Effector memory CD8-positive, alpha-beta T cell (primary cell): ENCODE results near the gene ATF7IP2.
"Not testable (repeated sequence)": the region's sequence is repeated elsewhere in the genome, so short reads cannot be mapped to it uniquely, and the experiment has no call there.

ENCODE experiments used
- ATAC-seq: fragments of 150-1000 bp; cut with Tn5 transposase; replicated peaks from 2 replicates; pipeline ENCODE4 v1.10.0; 2021; ENCODE audit warnings: mild to moderate bottlenecking, moderate library complexity
- DNase-seq, 3 experiments: peaks; one replicate each; pipeline ENCODE4 v3.0.0; 2021
- H3K27ac Mint-ChIP-seq, 2 donors: one replicate each; pipeline ENCODE4 v1.8.0; 2022; ENCODE audit warnings: mild to moderate bottlenecking in 2 of 2, mixed read lengths in 2 of 2, moderate library complexity in 2 of 2
- H3K27me3 Mint-ChIP-seq, 2 donors: one replicate each; pipeline ENCODE4 v1.8.0; 2022; ENCODE audit warnings: mixed read lengths in 2 of 2
- H3K36me3 Mint-ChIP-seq: one replicate; pipeline ENCODE4 v1.8.0; 2022; ENCODE audit warnings: mild to moderate bottlenecking, moderate library complexity, mixed read lengths; ENCODE audit not compliant: insufficient read depth
- H3K4me1 Mint-ChIP-seq, 2 donors: one replicate each; pipeline ENCODE4 v1.8.0; 2022; ENCODE audit warnings: low read depth in 2 of 2, mixed read lengths in 2 of 2
- H3K4me3 Mint-ChIP-seq, 2 donors: one replicate each; pipeline ENCODE4 v1.8.0; 2022; ENCODE audit warnings: mild to moderate bottlenecking in 2 of 2, mixed read lengths in 2 of 2, moderate library complexity in 2 of 2
- H3K9me3 Mint-ChIP-seq, 2 donors: one replicate each; pipeline ENCODE4 v1.8.0; 2022; ENCODE audit warnings: mixed read lengths in 2 of 2

ATF7IP2 gene

DNA sequence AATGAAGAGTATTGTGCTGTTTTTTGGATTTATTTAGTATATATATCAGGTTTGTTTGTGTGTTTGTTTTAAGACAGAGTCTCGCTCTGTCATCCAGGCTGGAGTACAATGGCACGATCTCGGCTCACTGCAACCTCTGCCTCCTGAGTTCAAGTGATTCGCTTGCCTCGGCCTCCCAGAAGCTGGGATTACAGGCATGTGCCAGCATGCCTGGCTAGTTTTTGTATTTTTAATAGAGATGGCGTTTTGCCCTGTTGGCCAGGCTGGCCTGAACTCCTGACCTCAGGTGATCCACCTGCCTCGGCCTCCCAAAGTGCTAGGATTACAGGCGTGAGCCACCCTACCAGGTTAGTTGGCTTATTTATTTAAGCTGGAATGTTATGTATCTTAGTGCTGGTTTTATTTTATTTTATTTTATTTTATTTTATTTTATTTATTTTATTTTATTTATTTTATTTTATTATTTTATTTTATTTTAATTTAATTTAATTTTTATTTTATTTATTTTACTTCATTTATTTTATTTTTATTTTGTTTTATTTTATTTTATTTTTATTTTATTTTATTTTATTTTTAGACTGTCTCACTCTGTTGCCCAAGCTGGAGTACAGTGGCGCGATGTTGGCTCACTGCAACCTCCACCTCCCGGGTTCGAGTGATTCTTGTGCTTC, 43.6 kb downstream of the ATF7IP2 start:
- not testable (repeated sequence) for DNase-seq, H3K4me3 Mint-ChIP-seq, H3K27me3 Mint-ChIP-seq, H3K9me3 Mint-ChIP-seq, H3K4me1 Mint-ChIP-seq, ATAC-seq
- peak overlapping the region in 1 of 2 donors; percentile 55 for H3K27ac Mint-ChIP-seq
- peaks cover 35% of the 10 kb centered on the region for H3K36me3 Mint-ChIP-seq

GRCh38 chr16:10441726-10442125, 55.9 kb downstream of the ATF7IP2 start:
- H3K9me3 Mint-ChIP-seq: peaks cover 2 to 8% of the 10 kb centered on the region in 2 donors
- no peak for ATAC-seq
- no peak overlapping the region for H3K4me3 Mint-ChIP-seq
- H3K36me3 Mint-ChIP-seq: peaks cover 38% of the 10 kb centered on the region
- no peak overlapping the region for H3K27ac Mint-ChIP-seq
- no peak for DNase-seq
- no peaks in the 10 kb centered on the region for H3K4me1 Mint-ChIP-seq
- no peaks in the 10 kb centered on the region for H3K27me3 Mint-ChIP-seq

DNA sequence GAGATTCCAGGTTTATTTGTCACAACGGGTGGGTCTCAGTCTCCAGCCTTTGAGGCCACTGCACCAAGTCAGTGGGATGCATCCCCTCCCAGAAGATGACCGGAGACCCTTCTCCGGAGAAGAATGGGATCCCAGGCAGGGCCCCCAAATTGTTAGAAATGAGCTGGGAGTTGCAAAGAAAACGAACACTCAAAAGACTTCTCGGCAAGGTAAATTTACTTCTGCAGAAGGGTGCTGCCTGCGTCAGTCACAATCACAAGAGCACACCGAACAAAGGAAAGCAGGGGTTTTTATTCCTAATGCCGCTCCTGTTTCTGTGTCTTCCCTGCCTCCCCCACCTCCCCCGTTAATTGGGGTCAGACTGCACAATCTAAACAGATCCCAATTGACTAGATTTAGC, 61.4 kb downstream of the ATF7IP2 start:
- Mint-ChIP-seq H3K27me3 (no peaks in the 10 kb centered on the region), H3K4me3 (no peak overlapping the region), H3K4me1 (peaks cover 10 to 14% of the 10 kb centered on the region in 2 donors), H3K36me3 (peaks cover 25% of the 10 kb centered on the region), H3K9me3 (peaks cover 5 to 15% of the 10 kb centered on the region in 2 donors), H3K27ac (no peak overlapping the region)
- DNase-seq: no peak
- ATAC-seq: no peak

GRCh38 chr16:10452208-10453158, 66.6 kb downstream of the ATF7IP2 start:
- H3K36me3 Mint-ChIP-seq: peaks cover 26% of the 10 kb centered on the region
- ATAC-seq, H3K27me3 Mint-ChIP-seq, H3K4me3 Mint-ChIP-seq, H3K9me3 Mint-ChIP-seq, DNase-seq: not testable (repeated sequence)
- H3K27ac Mint-ChIP-seq: peak overlapping the region; percentile 46 to 79
- peaks cover 23 to 24% of the 10 kb centered on the region in 2 donors for H3K4me1 Mint-ChIP-seq

- Mint-ChIP-seq H3K36me3 (peaks cover 25% of the 10 kb centered on the region), H3K27me3 (no peaks in the 10 kb centered on the region), H3K4me1 (peaks cover 23 to 24% of the 10 kb centered on the region in 2 donors), H3K27ac (no peak overlapping the region), H3K4me3 (no peak overlapping the region), H3K9me3 (peaks cover 2 to 7% of the 10 kb centered on the region in 2 donors)
- ATAC-seq: no peak
- no peak for DNase-seq
These were observed 67.3 kb downstream of the ATF7IP2 start for GRCh38 chr16:10453159-10453510.

DNA sequence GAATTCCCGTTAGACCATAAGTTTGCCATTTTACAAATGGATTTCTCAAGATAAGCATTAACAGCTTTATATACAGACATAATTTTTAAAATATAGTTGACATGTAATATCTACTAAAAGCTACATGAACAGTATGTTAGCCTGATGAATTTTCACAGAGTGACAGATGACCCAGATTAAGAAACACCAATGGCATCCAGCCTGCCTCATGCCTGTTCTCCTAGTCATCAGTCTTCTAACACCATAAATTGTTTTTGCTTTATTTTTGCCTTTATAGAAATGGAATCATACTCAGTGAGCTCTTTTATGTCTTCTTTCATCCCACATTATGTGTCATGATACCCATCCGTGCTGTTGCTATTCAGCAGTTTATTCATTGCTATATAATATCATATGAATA, 80.0 kb downstream of the ATF7IP2 start:
- H3K4me3 Mint-ChIP-seq: no peak overlapping the region
- H3K27me3 Mint-ChIP-seq: no peaks in the 10 kb centered on the region
- no peaks in the 10 kb centered on the region for H3K9me3 Mint-ChIP-seq
- no peak for DNase-seq
- H3K4me1 Mint-ChIP-seq: peaks cover 0 to 4% of the 10 kb centered on the region in 2 donors
- ATAC-seq: no peak
- no peak overlapping the region for H3K27ac Mint-ChIP-seq
- peaks cover 10% of the 10 kb centered on the region for H3K36me3 Mint-ChIP-seq

- Mint-ChIP-seq H3K4me3 (no peak overlapping the region), H3K4me1 (peaks cover 0 to 4% of the 10 kb centered on the region in 2 donors), H3K27ac (peak overlapping the region in 1 of 2 donors; percentile 42), H3K36me3 (peaks cover 10% of the 10 kb centered on the region), H3K27me3 (no peaks in the 10 kb centered on the region), H3K9me3 (no peaks in the 10 kb centered on the region)
- DNase-seq: no peak
- no peak for ATAC-seq
These were observed 80.5 kb downstream of the ATF7IP2 start for GRCh38 chr16:10466313-10466712.

GRCh38 chr16:10466861-10467260, 81.0 kb downstream of the ATF7IP2 start:
- Mint-ChIP-seq H3K27me3 (no peaks in the 10 kb centered on the region), H3K4me3 (no peak overlapping the region), H3K27ac (peak overlapping the region in 1 of 2 donors; percentile 42), H3K4me1 (peaks cover 0 to 4% of the 10 kb centered on the region in 2 donors), H3K36me3 (peaks cover 10% of the 10 kb centered on the region), H3K9me3 (no peaks in the 10 kb centered on the region)
- no peak for ATAC-seq
- DNase-seq: no peak

DNA sequence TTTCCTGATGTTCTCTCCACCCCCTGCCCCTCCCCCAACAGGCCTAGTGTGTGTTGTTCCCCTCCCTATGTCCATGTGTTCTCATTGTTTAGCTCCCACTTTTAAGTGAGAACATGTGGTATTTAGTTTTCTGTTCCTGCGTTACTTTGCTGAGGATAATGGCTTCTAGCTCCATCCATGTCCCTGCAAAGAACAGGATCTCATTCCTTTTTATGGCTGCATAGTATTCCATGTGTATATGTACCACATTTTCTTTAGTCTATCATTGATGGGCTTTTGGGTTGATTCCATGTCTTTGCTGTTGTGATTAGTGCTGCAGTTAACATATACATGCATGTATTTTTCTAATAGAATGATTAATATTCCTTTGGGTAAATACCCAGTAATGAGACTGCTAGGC, 90.8 kb downstream of the ATF7IP2 start:
- not testable (repeated sequence) for H3K9me3 Mint-ChIP-seq, H3K27ac Mint-ChIP-seq, H3K27me3 Mint-ChIP-seq, ATAC-seq, DNase-seq, H3K4me3 Mint-ChIP-seq, H3K4me1 Mint-ChIP-seq
- peaks cover 35% of the 10 kb centered on the region for H3K36me3 Mint-ChIP-seq

DNA sequence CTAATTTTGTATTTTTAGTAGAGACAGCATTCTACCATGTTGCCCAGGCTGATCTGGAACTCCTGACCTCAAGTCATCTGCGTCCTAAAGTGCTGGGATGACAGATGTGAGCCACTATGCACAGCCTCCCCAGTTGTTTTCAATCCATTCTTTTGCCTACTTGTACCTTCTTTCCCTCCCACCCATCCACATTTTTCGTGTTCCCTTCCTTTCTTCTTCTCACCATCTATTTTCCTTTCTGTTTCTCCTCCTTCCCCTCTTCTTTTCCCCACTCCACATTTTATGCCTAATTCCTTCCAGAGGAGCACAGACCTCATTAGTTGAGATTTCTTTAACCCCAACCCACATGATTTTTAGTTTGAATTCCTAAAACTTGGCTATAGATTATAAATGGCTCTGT, 94.3 kb downstream of the ATF7IP2 start:
- ATAC-seq (no peak), DNase-seq (no peak)
- Mint-ChIP-seq H3K27ac (no peak overlapping the region), H3K27me3 (no peaks in the 10 kb centered on the region), H3K4me1 (no peaks in the 10 kb centered on the region), H3K9me3 (peaks cover 5 to 8% of the 10 kb centered on the region in 2 donors), H3K36me3 (peaks cover 22% of the 10 kb centered on the region), H3K4me3 (no peak overlapping the region)

- H3K36me3 Mint-ChIP-seq: peaks cover 11% of the 10 kb centered on the region
- H3K27ac Mint-ChIP-seq: no peak overlapping the region
- H3K9me3 Mint-ChIP-seq: peaks cover 9 to 13% of the 10 kb centered on the region in 2 donors
- no peaks in the 10 kb centered on the region for H3K27me3 Mint-ChIP-seq
- no peaks in the 10 kb centered on the region for H3K4me1 Mint-ChIP-seq
- no peak overlapping the region for H3K4me3 Mint-ChIP-seq
- ATAC-seq: no peak
- DNase-seq: no peak
These were observed 99.3 kb downstream of the ATF7IP2 start for GRCh38 chr16:10485159-10485558.

DNA sequence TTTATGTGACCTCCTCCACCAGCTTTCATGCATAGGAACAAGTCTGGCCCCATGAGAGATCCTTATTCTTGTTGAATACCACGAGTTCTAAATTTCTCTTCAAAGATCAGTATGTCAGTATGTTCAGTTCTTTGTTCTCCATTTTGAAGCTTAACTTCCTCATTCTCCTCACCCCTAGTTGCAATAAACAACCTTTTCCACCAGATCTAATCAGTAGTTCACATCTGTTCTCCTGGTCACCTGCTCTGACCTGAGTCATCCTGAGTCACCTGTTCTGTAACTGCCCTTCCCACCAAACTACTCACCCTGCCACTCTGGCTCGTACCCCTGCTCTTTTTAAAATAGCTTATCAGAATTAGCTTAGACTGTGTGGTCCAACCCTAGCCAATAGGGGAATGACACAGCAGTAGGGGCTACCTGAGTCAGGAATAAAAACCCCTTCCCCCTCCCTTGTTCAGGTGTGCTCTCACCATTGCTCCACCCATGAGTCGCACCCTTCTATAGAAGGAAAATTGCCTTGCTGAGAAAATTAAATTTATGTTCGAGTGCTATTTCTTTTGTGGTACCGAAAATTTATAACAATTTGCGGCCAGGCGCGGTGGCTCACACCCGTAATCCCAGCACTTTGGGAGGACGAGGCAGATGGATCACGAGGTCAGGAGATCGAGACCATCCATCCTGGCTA, 100.0 kb downstream of the ATF7IP2 start:
- H3K36me3 Mint-ChIP-seq: peaks cover 10% of the 10 kb centered on the region
- no peaks in the 10 kb centered on the region for H3K4me1 Mint-ChIP-seq
- H3K4me3 Mint-ChIP-seq: no peak overlapping the region
- H3K9me3 Mint-ChIP-seq: peaks cover 9% of the 10 kb centered on the region in 2 donors
- no peaks in the 10 kb centered on the region for H3K27me3 Mint-ChIP-seq
- H3K27ac Mint-ChIP-seq: no peak overlapping the region
- DNase-seq (no peak), ATAC-seq (no peak)

GRCh38 chr16:10490141-10490540, 104.3 kb downstream of the ATF7IP2 start:
- Mint-ChIP-seq H3K27me3 (no peaks in the 10 kb centered on the region), H3K36me3 (no peaks in the 10 kb centered on the region), H3K4me1 (no peaks in the 10 kb centered on the region), H3K9me3 (peaks cover 4 to 15% of the 10 kb centered on the region in 2 donors), H3K4me3 (no peak overlapping the region), H3K27ac (no peak overlapping the region)
- ATAC-seq: no peak
- DNase-seq: no peak
